Thyroid gland (tissue), 4 donors: ENCODE results near the gene SGPL1.

Experiments used
- POLR2A ChIP-seq, 2 donors: fragments of 450-650 bp; IDR thresholded peaks; one replicate each; pipeline ENCODE4 v1.6.1; 2017; ENCODE audit warnings: antibody characterized with exemption in 2 of 2, mild to moderate bottlenecking in 2 of 2, moderate library complexity in 1 of 2
- TF ChIP-seq, protein P1 (sequence below), 6 experiments: fragments of 200-600 bp in 3 of 6; fragments of 450-650 bp in 3 of 6; sonication (generic) in 3 of 6; IDR thresholded peaks; one replicate each; pipeline ENCODE4 v1.5.1; 2016 to 2019; ENCODE audit warnings: antibody characterized with exemption in 6 of 6, mild to moderate bottlenecking in 2 of 6, inconsistent platforms in 1 of 6, moderate library complexity in 1 of 6

DNA sequence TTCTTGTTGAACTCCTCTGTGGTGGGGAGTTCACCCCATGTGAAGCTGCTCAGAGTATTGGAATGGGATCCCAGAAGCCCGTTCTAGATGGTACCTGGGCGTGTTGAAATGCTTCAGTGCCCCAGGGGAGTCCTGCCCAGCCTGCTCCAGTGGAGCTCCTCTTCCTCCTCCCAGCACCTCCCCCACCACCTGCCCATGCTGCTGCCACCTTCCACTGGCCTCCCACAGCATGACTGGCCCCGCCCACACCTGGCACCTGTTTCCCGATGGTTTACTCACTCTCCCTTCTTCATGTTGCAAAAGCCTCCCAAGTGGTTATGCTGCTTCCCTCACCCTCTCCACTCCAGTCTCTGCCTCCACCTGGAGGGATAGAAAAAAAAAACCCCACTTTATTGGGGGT is 104.8 kb downstream of the SGPL1 start:
- TF ChIP-seq, protein P1, sequence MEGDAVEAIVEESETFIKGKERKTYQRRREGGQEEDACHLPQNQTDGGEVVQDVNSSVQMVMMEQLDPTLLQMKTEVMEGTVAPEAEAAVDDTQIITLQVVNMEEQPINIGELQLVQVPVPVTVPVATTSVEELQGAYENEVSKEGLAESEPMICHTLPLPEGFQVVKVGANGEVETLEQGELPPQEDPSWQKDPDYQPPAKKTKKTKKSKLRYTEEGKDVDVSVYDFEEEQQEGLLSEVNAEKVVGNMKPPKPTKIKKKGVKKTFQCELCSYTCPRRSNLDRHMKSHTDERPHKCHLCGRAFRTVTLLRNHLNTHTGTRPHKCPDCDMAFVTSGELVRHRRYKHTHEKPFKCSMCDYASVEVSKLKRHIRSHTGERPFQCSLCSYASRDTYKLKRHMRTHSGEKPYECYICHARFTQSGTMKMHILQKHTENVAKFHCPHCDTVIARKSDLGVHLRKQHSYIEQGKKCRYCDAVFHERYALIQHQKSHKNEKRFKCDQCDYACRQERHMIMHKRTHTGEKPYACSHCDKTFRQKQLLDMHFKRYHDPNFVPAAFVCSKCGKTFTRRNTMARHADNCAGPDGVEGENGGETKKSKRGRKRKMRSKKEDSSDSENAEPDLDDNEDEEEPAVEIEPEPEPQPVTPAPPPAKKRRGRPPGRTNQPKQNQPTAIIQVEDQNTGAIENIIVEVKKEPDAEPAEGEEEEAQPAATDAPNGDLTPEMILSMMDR (IDR thresholded peaks at IDR 0.05) = no peak
- no peak for TF ChIP-seq POLR2A (IDR thresholded peaks at IDR 0.05)
